ENCODE measurements around the gene IMPA2.

DNA sequence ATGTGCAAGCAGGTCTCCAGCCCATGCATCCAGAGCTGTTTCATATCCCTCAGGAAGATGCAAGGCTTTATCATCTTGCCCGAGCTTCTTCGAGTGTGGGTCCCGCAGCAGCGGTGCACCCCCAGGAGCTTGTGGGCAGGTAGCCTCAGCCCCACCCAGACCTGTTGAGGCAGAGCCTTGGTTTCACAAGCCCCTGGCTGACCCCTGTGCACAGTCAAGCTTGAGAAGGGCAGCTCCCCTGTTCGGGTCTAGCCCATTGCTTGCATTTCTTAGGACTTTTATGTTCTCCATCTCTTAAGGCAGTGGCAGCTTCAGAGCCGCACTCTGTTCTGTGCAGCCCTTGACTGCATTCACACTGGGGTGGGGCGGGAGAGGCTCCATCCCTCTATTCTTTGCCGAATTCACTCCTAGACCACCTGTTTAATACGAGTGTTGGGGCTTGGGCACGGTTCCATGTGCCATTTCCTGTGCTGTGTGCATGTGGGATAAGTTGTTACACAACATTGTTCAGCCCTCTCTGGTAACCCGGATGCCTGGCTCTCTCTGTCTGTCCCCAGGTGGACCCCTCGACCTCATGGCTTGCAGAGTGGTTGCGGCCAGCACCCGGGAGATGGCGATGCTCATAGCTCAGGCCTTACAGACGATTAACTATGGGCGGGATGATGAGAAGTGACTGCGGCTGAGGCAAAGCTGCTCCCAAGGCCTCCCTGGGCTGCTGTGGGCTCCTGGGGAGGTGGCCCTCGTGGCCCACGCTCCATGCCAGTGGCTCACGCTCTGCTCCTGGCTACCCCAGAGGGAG, 48.7 kb downstream of the IMPA2 start:
- TF ChIP-seq, protein P1, sequence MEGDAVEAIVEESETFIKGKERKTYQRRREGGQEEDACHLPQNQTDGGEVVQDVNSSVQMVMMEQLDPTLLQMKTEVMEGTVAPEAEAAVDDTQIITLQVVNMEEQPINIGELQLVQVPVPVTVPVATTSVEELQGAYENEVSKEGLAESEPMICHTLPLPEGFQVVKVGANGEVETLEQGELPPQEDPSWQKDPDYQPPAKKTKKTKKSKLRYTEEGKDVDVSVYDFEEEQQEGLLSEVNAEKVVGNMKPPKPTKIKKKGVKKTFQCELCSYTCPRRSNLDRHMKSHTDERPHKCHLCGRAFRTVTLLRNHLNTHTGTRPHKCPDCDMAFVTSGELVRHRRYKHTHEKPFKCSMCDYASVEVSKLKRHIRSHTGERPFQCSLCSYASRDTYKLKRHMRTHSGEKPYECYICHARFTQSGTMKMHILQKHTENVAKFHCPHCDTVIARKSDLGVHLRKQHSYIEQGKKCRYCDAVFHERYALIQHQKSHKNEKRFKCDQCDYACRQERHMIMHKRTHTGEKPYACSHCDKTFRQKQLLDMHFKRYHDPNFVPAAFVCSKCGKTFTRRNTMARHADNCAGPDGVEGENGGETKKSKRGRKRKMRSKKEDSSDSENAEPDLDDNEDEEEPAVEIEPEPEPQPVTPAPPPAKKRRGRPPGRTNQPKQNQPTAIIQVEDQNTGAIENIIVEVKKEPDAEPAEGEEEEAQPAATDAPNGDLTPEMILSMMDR (IDR thresholded peaks at IDR 0.05), result no peak
- TF ChIP-seq POLR2A (IDR thresholded peaks at IDR 0.05), result no peak

Measured in lower leg skin (tissue), 3 donors.